ENCODE measurements around the gene RFLNA. TPM values are rescaled to one million over a fixed set of nuclear protein-coding genes. Genes with fewer than 3 reads are reported as not detected.

RFLNA gene
- total and polyA plus RNA-seq, 2 donors (not counting 1 experiment from before 2014, with no cell fraction given): 0.03 TPM; not detected in 1

DNA sequence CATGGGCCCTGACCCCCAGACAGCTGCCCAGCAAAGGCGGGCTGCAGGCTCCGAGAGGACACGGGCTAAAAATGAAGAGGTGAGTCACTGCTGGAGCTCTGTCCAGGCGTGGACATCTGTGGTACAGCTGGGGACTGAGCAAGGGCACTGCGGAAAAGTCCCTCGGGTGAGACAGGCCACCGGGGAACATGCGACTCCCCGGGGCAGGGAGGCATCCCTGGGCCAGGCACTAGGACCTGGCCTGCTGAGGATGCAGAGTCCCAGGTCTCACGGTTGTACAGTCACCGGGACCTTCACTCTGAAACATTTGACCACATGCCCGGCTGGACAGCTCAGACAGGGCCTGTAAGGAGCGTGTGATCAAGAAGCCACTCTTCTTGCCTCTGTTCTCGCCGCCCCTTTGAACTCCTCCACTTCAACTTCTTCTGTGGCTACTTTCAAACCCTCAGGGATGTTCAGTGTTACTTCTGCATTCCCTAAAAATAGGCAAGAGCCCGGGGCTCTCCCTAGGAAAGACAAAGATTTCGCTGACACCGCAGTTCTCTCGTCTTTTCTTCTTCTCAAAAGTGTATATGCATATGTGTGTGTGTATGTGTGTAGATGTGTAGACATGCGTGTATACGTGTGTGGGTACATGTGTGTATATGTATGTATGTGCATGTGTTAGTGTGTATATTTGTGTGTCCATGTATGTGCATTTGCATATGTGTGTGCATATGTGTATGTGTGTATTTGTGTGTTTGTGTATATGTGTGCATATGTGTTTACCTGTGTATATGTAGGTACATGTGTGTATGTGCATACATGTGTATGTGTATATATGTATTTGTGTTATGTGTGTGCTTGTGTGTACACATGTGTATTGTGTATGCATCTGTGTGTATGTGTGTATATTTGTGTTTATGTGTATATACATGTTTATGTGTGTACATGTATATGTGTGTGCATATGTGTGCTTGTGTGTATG lies 5.0 kb upstream of the RFLNA start:
- no peaks in the 10 kb centered on the region for H3K79me2 ChIP-seq (ENCODE audit: control insufficient read depth, insufficient read depth, low read length)
- peaks cover 5% of the 10 kb centered on the region for H3K27me3 ChIP-seq (ENCODE audit: control insufficient read depth, insufficient read depth, low read length)
- peak; percentile 42 to 64 for DNase-seq (ENCODE audit: low read depth in 2 of 2)
- H2AFZ ChIP-seq (ENCODE audit: low read length): no peak overlapping the region
- H3K4me2 ChIP-seq (ENCODE audit: extremely low read depth, insufficient read depth, low read length): peak overlapping the region; percentile 66
- H3K27ac ChIP-seq (ENCODE audit: insufficient read depth, low read length): no peak overlapping the region
- peak overlapping the region in 1 of 4 experiments; percentile 30 for H3K4me3 ChIP-seq (replicated peaks in 1 of 4; ENCODE audit: control extremely low read depth in 1 of 4, insufficient read depth in 1 of 4, low read depth in 3 of 4, low read length in 4 of 4)
- peaks cover 11% of the 10 kb centered on the region for H3K4me1 ChIP-seq (ENCODE audit: control insufficient read depth, extremely low read depth, insufficient read depth, low read length)
- TF ChIP-seq, protein P1, sequence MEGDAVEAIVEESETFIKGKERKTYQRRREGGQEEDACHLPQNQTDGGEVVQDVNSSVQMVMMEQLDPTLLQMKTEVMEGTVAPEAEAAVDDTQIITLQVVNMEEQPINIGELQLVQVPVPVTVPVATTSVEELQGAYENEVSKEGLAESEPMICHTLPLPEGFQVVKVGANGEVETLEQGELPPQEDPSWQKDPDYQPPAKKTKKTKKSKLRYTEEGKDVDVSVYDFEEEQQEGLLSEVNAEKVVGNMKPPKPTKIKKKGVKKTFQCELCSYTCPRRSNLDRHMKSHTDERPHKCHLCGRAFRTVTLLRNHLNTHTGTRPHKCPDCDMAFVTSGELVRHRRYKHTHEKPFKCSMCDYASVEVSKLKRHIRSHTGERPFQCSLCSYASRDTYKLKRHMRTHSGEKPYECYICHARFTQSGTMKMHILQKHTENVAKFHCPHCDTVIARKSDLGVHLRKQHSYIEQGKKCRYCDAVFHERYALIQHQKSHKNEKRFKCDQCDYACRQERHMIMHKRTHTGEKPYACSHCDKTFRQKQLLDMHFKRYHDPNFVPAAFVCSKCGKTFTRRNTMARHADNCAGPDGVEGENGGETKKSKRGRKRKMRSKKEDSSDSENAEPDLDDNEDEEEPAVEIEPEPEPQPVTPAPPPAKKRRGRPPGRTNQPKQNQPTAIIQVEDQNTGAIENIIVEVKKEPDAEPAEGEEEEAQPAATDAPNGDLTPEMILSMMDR (conservative IDR thresholded peaks at IDR 0.05 in 1 of 2, IDR thresholded peaks at IDR 0.05 in 1 of 2; ENCODE audit: low read depth in 1 of 2, low read length in 2 of 2): no peak
- TF ChIP-seq EZH2 (IDR thresholded peaks at IDR 0.05; ENCODE audit: low read length, missing control alignments): no peak
- no peaks in the 10 kb centered on the region for H4K20me1 ChIP-seq (ENCODE audit: control insufficient read depth, extremely low read depth, insufficient read depth, low read length)
- no peaks in the 10 kb centered on the region for H3K9me3 ChIP-seq (ENCODE audit: control insufficient read depth, insufficient read depth, low read depth, low read length)
- H3K9ac ChIP-seq (ENCODE audit: insufficient read depth, low read length): no peak overlapping the region
- no peaks in the 10 kb centered on the region for H3K36me3 ChIP-seq (ENCODE audit: control insufficient read depth, insufficient read depth, low read length)

DNA sequence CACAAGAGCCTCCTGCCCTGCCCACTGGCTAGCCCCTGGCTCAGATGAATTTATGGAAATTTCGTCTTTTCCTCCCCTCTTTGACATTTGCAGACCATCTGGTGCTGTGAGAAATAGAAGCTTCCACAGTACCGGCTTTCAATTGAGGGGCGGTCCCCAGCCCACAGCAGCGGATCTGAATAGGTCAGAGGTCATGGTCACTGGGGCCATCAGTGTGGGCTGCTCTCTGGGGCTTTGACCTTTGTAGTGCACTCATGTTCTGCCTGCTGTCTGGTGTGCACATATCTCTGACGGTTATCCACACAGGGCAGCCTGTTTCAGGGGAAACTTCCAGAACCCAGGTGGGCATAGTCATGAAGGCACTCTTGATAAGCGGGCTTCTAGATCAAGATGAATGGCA lies 2.5 kb upstream of the RFLNA start:
- H3K9me3 ChIP-seq (ENCODE audit: control insufficient read depth, insufficient read depth, low read depth, low read length): no peaks in the 10 kb centered on the region
- no peaks in the 10 kb centered on the region for H3K36me3 ChIP-seq (ENCODE audit: control insufficient read depth, insufficient read depth, low read length)
- no peak for DNase-seq (ENCODE audit: low read depth in 2 of 2)
- H4K20me1 ChIP-seq (ENCODE audit: control insufficient read depth, extremely low read depth, insufficient read depth, low read length): no peaks in the 10 kb centered on the region
- no peak overlapping the region for H3K9ac ChIP-seq (ENCODE audit: insufficient read depth, low read length)
- H3K4me1 ChIP-seq (ENCODE audit: control insufficient read depth, extremely low read depth, insufficient read depth, low read length): peaks cover 11% of the 10 kb centered on the region
- no peak overlapping the region for H3K4me3 ChIP-seq (replicated peaks in 1 of 4; ENCODE audit: control extremely low read depth in 1 of 4, insufficient read depth in 1 of 4, low read depth in 3 of 4, low read length in 4 of 4)
- no peaks in the 10 kb centered on the region for H3K79me2 ChIP-seq (ENCODE audit: control insufficient read depth, insufficient read depth, low read length)
- H3K27ac ChIP-seq (ENCODE audit: insufficient read depth, low read length): no peak overlapping the region
- H2AFZ ChIP-seq (ENCODE audit: low read length): no peak overlapping the region
- H3K27me3 ChIP-seq (ENCODE audit: control insufficient read depth, insufficient read depth, low read length): peaks cover 19% of the 10 kb centered on the region
- TF ChIP-seq EZH2 (IDR thresholded peaks at IDR 0.05; ENCODE audit: low read length, missing control alignments): no peak
- TF ChIP-seq, protein P1 (conservative IDR thresholded peaks at IDR 0.05 in 1 of 2, IDR thresholded peaks at IDR 0.05 in 1 of 2; ENCODE audit: low read depth in 1 of 2, low read length in 2 of 2): no peak
- H3K4me2 ChIP-seq (ENCODE audit: extremely low read depth, insufficient read depth, low read length): no peak overlapping the region

DNA sequence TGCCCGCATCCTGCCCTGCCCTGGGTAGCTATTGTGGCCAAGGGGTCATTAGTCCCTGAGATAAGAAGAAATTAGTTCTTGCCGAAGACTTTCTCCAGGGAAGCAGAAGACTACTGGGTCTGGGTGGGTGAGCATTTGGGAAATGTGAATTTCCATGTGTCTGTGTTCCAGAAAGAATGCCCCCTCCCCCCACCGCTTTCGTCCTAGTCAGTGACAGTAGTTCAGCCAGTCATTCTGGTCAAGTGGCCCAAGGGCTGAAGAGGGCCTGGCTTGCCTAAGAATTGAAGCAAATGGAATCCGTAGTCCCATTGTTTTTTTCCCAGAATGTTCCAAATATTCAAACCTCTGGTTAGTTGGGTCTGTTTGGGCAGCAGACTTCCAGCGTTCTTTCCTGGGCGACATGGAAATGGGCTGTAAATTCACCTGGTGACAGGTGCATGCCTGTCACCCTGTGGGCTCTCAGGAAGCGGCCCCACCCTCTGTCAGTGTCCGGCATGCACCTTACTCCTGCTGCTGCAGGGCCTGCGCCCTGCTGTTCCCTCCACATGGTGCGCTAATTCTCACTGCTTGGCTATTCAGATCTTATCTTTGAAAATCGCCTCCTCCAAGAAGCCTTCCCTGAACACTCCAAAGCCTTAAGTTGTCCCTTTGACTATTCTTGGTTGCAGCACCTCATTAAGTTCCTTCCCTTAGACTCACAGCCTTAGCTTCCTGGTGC lies 1.4 kb upstream of the RFLNA start:
- H3K4me1 ChIP-seq (ENCODE audit: control insufficient read depth, extremely low read depth, insufficient read depth, low read length): peaks cover 11% of the 10 kb centered on the region
- peaks cover 19% of the 10 kb centered on the region for H3K27me3 ChIP-seq (ENCODE audit: control insufficient read depth, insufficient read depth, low read length)
- no peaks in the 10 kb centered on the region for H3K36me3 ChIP-seq (ENCODE audit: control insufficient read depth, insufficient read depth, low read length)
- TF ChIP-seq EZH2 (IDR thresholded peaks at IDR 0.05; ENCODE audit: low read length, missing control alignments): no peak
- TF ChIP-seq, protein P1 (conservative IDR thresholded peaks at IDR 0.05 in 1 of 2, IDR thresholded peaks at IDR 0.05 in 1 of 2; ENCODE audit: low read depth in 1 of 2, low read length in 2 of 2): no peak
- H3K4me3 ChIP-seq (replicated peaks in 1 of 4; ENCODE audit: control extremely low read depth in 1 of 4, insufficient read depth in 1 of 4, low read depth in 3 of 4, low read length in 4 of 4): no peak overlapping the region
- no peak overlapping the region for H3K9ac ChIP-seq (ENCODE audit: insufficient read depth, low read length)
- no peak overlapping the region for H2AFZ ChIP-seq (ENCODE audit: low read length)
- H4K20me1 ChIP-seq (ENCODE audit: control insufficient read depth, extremely low read depth, insufficient read depth, low read length): no peaks in the 10 kb centered on the region
- H3K27ac ChIP-seq (ENCODE audit: insufficient read depth, low read length): no peak overlapping the region
- DNase-seq (ENCODE audit: low read depth in 2 of 2): no peak
- H3K79me2 ChIP-seq (ENCODE audit: control insufficient read depth, insufficient read depth, low read length): no peaks in the 10 kb centered on the region
- no peak overlapping the region for H3K4me2 ChIP-seq (ENCODE audit: extremely low read depth, insufficient read depth, low read length)
- no peaks in the 10 kb centered on the region for H3K9me3 ChIP-seq (ENCODE audit: control insufficient read depth, insufficient read depth, low read depth, low read length)
